ACC112 (cell line): Measurements from ENCODE around the gene FEN1.

Experiments
- H2AFZ ChIP-seq: fragments of 200-600 bp; sonication (generic); one replicate; pipeline ENCODE4 v1.6.0; 2017; ENCODE audit warnings: antibody characterized with exemption, low read length; ENCODE audit not compliant: unreplicated experiment
- H3K27ac ChIP-seq: fragments of 200-600 bp; sonication (generic); 2 replicates; pipeline ENCODE4 v1.5.1; 2014; ENCODE audit warnings: low read depth, mild to moderate bottlenecking, antibody characterized with exemption, low read length, moderate library complexity
- H3K27me3 ChIP-seq: fragments of 200-600 bp; sonication (generic); 2 replicates; pipeline ENCODE4 v1.6.1; 2014; ENCODE audit warnings: mild to moderate bottlenecking, antibody characterized with exemption, low read length, moderate library complexity, mixed read lengths; ENCODE audit not compliant: insufficient read depth
- H3K36me3 ChIP-seq: fragments of 200-600 bp; sonication (generic); 2 replicates; pipeline ENCODE4 v1.6.1; 2016; ENCODE audit warnings: mild to moderate bottlenecking, antibody characterized with exemption, low read length, moderate library complexity, mixed read lengths; ENCODE audit not compliant: insufficient read depth
- H3K4me1 ChIP-seq: fragments of 200-600 bp; sonication (generic); one replicate; pipeline ENCODE4 v1.6.1; 2016; ENCODE audit warnings: low read length, mixed read lengths; ENCODE audit not compliant: insufficient read depth, unreplicated experiment, control insufficient read depth
- H3K4me3 ChIP-seq: fragments of 200-600 bp; sonication (generic); 2 replicates; pipeline ENCODE4 v1.5.1; 2014; ENCODE audit warnings: mild to moderate bottlenecking, low read depth, low read length
- H3K79me2 ChIP-seq: fragments of 200-600 bp; sonication (generic); one replicate; pipeline ENCODE4 v1.6.0; 2016; ENCODE audit warnings: low read length; ENCODE audit not compliant: control insufficient read depth, unreplicated experiment, insufficient read depth

The FEN1 gene

DNA sequence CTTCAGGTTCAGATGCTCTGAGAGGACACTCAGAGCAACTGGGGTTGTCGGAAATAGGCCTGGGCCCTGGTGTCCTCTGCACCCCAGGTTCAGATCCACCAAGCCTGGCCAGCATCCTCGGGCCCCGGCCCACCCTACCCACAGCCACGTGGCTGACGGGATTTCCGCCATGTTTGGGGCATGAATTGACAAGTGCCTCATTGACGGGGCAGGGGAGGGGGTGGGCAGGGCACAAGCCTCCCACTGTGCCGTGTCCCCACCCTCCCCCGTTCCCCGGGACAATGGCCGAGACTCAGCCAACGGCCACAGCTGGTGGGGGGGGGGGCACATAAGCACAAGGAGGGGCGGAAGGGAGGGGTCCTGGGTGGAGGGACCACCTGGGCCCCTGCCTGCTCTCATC, 31.8 kb upstream of the FEN1 start:
- Histone ChIP-seq H3K4me1 (peaks cover 23% of the 10 kb centered on the region), H3K79me2 (no peaks in the 10 kb centered on the region)

DNA sequence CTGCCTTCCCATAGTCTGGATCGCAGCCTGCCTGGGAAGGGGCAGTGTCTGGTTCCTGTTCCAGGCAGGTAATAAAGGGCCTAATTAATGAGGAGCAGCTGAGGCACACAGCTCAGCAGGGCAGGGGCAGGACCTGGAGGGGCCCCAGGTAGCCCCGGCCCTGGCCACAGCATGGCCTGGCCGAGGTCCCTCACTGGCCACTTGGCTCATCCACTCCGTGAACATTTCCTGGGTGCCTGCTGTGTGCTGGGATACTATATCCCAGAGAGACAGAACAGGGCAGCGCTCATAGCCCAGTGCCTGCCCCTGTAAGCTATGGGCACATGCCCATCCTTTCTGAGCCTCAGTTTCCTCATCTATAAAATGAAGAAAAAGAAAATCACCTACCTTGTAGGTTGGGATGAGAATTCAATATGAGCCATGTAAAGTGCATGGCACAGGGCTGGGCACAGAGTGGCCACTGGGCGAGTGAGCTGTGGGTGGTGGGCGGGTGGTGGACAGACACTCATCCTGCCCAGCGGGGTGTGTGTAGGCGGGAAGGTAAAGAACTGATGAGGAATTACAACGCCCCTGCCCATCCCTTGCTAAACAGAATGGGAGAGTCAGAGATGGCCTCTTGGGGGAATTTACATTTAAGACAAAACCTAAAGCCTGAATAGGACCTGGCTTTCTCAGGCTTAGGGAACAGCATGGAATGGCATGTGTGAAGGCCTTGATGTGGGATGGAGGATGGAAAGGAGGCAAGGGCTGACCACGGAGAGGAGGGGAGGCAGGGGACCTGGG, 31.1 kb upstream of the FEN1 start:
- no peaks in the 10 kb centered on the region for H3K27me3 ChIP-seq
- H3K4me3 ChIP-seq = no peak overlapping the region
- no peaks in the 10 kb centered on the region for H3K36me3 ChIP-seq
- no peaks in the 10 kb centered on the region for H3K79me2 ChIP-seq
- H3K4me1 ChIP-seq = peaks cover 16% of the 10 kb centered on the region
- no peak overlapping the region for H3K27ac ChIP-seq
- H2AFZ ChIP-seq = no peak overlapping the region

More for the DNA sequence above, 31.8 kb upstream of the FEN1 start:
- no peaks in the 10 kb centered on the region for H3K27me3 ChIP-seq
- H3K4me3 ChIP-seq = no peak overlapping the region
- no peak overlapping the region for H2AFZ ChIP-seq
- no peaks in the 10 kb centered on the region for H3K36me3 ChIP-seq
- H3K27ac ChIP-seq = no peak overlapping the region

DNA sequence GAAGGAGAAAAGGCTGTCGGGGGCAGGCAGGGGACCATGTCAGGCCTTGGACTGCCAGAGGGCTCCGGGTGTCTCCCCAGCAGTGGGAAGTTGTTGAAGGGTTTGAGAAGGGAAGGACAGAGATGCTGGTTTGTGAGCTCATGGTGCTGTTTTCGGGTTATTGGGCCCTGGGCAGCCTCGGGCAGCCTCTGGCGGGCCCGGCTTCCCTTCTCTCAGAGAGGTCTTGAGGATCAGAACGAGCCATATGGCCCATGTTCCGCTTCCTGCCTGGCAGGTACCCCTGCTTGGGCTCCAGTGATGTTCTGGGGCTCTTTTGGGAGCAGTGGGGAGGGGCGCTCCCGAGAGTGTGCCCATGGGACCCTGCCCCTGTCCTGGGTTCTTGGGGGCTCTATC, 30.5 kb upstream of the FEN1 start:
- no peak overlapping the region for H3K4me3 ChIP-seq
- no peaks in the 10 kb centered on the region for H3K36me3 ChIP-seq
- no peak overlapping the region for H3K27ac ChIP-seq
- no peaks in the 10 kb centered on the region for H3K27me3 ChIP-seq
- no peak overlapping the region for H2AFZ ChIP-seq
- H3K79me2 ChIP-seq = no peaks in the 10 kb centered on the region
- H3K4me1 ChIP-seq = peaks cover 10% of the 10 kb centered on the region

DNA sequence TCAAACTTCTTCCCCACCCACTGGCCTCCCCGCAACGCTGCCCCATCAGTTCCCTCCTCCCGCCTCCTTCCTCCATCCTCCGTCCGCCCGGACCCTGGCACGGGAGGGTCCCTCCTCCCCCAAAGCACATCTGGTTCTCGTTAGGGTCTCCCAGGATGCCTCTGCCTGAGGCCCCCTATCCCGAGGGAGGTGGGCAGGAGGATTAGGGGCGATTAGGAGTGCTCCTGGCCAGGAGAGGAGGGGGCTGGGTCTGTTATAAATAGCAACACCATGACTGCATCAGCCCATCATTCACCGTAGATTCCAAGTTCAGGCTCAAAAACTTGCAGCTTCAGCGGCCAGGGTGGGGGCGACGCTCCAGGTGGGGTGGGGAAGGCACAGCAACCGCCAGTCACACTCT, 29.9 kb upstream of the FEN1 start:
- Histone ChIP-seq H3K36me3 (no peaks in the 10 kb centered on the region), H3K27me3 (no peaks in the 10 kb centered on the region), H3K4me1 (peaks cover 5% of the 10 kb centered on the region), H2AFZ (no peak overlapping the region), H3K27ac (no peak overlapping the region), H3K79me2 (no peaks in the 10 kb centered on the region), H3K4me3 (no peak overlapping the region)

DNA sequence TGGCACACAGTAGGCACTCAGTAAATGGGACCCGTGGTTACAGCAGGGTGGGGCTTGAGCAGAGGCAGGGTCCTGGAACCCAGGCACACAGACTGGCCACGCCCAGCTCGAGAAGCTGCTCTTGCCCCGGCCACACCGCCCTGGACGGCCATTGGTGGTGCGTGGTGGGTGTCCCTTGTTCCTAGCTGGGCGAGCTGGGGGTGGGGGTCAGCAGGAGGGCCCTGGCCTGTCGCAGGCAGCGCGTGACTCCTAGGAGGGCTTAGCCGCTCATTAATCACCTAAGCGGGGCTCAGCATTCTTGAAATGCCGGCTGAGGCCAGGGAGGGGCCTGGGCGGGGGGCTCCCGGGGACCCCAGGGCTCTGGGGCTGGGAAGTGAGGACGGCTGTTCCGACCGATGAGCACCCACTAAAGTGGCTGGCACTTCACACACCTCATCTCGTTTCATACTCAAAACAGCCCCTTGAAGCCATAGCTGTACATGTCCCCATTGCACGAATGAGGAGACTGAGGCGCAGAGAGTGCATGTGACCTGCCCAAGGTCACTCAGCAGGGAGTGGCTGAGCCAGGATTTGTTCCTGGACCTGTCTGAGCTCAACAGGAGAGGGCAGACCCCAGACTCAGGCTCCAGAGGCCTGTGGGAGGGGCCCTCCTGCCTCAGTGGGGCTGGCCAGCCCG, 28.6 kb upstream of the FEN1 start:
- Histone ChIP-seq H2AFZ (no peak overlapping the region), H3K4me1 (peaks cover 5% of the 10 kb centered on the region), H3K36me3 (no peaks in the 10 kb centered on the region)

DNA sequence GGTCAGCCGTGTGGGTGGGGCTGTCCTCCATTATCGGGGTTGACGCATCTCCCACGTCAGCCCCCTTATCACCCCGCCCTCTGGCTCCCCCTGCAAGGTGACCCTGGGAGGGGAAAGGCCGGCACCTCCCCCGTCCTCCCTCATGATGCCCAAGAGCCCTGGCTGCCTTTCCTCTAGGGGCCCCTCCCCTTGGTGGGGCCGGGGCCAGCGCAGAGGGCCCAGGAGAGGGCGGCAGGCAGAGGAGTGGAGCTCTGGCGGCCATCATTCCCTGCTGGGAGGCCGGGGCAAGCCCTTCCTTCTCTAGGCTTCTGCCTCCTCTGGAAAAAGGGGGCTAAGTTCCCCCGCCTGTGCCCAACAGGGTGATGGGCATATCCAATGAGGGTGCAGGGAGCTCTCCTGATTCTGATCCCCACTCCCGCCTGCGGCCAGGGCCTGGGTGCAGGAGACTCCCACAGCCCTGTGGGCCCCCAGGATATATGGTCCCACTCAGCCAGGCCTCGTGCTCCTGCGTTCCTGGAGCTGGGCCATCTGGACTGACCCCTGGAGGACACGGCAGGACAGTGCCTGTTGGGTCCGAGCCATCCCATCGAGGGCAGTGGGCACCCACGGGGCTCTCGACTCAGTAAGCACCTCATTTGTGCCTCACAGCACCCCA, 28.0 kb upstream of the FEN1 start:
- Histone ChIP-seq H3K4me3 (no peak overlapping the region), H3K36me3 (no peaks in the 10 kb centered on the region), H3K4me1 (peaks cover 10% of the 10 kb centered on the region), H3K27ac (no peak overlapping the region), H3K27me3 (no peaks in the 10 kb centered on the region), H3K79me2 (no peaks in the 10 kb centered on the region), H2AFZ (no peak overlapping the region)

More for the DNA sequence above, 28.6 kb upstream of the FEN1 start:
- no peak overlapping the region for H3K4me3 ChIP-seq
- H3K79me2 ChIP-seq = no peaks in the 10 kb centered on the region
- no peaks in the 10 kb centered on the region for H3K27me3 ChIP-seq
- no peak overlapping the region for H3K27ac ChIP-seq

DNA sequence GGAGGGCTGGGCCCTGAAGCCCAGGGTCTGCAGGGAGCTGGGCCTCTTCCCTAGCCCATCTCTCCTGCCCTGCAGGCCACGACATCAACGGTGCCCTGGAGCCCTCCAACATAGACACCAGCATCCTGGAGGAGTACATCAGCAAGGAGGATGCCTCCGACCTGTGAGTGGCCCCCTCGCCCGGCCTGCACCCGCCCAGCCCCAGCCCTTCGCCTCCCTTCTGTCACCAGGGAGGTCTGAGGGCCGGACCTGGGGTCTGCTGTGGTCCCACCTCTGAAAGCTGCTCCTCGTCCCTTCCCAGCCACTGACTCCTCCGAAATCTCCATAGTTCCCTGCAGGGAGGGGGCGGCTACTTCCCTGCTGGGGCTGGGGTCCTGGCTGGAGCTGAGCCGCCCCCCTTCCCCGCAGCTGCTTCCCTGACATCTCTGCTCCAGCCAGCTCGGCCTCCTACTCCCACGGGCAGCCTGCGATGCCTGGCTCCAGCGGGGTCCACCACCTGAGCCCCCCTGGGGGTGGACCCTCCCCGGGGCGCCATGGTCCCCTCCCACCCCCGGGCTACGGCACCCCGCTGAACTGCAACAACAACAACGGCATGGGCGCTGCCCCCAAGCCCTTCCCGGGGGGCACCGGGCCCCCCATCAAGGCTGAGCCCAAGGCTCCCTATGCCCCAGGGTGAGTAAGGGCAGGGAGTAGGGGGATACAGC, 27.0 kb upstream of the FEN1 start:
- peaks cover 12% of the 10 kb centered on the region for H3K4me1 ChIP-seq
- no peak overlapping the region for H3K27ac ChIP-seq
- no peak overlapping the region for H3K4me3 ChIP-seq
- no peak overlapping the region for H2AFZ ChIP-seq
- no peaks in the 10 kb centered on the region for H3K36me3 ChIP-seq
- no peaks in the 10 kb centered on the region for H3K79me2 ChIP-seq
- no peaks in the 10 kb centered on the region for H3K27me3 ChIP-seq

DNA sequence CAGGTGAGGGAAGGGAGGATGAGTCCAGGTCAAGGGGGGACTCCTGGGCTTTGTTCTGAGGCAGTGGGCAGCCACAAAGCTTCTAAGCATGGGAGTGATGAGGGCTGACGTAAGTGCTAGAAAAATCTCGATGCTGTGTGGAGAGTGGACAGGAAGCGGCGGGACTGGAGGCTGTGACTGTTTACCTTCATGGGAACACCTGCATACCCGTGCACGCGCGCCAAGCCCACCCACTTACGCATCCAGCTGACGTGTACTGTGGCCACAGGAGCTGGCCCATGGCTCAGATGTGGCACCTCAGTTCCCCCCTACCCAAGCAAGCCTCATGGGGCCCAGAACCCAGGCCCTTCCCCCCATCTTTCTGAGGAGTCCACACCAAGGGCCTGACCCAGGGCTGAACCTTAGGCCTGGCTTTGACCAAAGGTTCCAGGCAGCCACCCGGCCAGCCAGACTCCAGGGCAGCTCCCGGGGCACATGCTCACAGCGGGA, 26.3 kb upstream of the FEN1 start:
- no peak overlapping the region for H3K27ac ChIP-seq
- H2AFZ ChIP-seq = no peak overlapping the region
- H3K36me3 ChIP-seq = no peaks in the 10 kb centered on the region
- no peaks in the 10 kb centered on the region for H3K27me3 ChIP-seq
- H3K79me2 ChIP-seq = no peaks in the 10 kb centered on the region
- peaks cover 12% of the 10 kb centered on the region for H3K4me1 ChIP-seq
- no peak overlapping the region for H3K4me3 ChIP-seq

DNA sequence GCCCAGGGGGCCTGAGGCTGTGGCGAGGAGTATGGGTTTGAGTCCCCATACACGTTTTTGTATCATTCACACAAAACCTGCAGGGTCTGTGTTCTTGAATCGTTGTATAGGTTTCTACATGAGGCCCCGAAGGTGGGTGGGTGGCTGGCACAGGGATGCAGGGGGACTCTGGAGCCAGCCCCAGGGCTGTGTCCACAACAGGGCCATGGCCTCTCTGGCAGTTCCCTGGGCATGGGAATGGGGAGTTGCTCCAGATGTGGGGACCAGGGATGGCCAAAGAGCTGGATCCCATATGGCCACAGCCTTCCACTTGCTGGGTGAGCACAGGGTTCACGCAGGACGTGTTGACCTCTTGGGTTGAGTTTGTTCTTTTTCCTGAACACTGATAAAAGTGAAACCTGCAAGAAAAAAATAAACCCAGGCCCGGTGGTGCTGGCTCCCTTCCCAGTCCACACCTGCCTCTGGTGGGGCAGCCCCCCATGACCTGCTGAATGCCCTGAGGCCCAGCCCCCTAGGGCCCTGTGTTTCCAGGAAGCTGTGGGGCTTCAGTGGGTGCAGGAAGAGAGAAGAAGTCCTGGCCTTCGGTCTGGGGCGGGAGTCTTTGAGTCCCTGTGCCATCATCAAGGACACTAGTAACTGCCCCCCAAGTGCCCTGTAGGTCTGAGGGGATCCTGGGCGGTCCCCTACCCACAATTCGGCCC, 24.2 kb upstream of the FEN1 start:
- Histone ChIP-seq H3K27ac (no peak overlapping the region), H3K4me3 (no peak overlapping the region), H3K4me1 (peaks cover 7% of the 10 kb centered on the region)

More for the DNA sequence above, 24.2 kb upstream of the FEN1 start:
- no peak overlapping the region for H2AFZ ChIP-seq
- no peaks in the 10 kb centered on the region for H3K79me2 ChIP-seq
- H3K36me3 ChIP-seq = no peaks in the 10 kb centered on the region
- no peaks in the 10 kb centered on the region for H3K27me3 ChIP-seq
